ENCODE results near the gene UBASH3B.

Gene UBASH3B

GRCh38 chr11:122749005-122749687 is 93.6 kb downstream of the UBASH3B start:
- DNase-seq (ENCODE audit: low read depth in 2 of 2): peak; percentile 87 to 98
- no peak overlapping the region for H3K4me3 ChIP-seq (replicated peaks in 1 of 2; ENCODE audit: low read depth in 2 of 2, low read length in 2 of 2)
- TF ChIP-seq, protein P1, sequence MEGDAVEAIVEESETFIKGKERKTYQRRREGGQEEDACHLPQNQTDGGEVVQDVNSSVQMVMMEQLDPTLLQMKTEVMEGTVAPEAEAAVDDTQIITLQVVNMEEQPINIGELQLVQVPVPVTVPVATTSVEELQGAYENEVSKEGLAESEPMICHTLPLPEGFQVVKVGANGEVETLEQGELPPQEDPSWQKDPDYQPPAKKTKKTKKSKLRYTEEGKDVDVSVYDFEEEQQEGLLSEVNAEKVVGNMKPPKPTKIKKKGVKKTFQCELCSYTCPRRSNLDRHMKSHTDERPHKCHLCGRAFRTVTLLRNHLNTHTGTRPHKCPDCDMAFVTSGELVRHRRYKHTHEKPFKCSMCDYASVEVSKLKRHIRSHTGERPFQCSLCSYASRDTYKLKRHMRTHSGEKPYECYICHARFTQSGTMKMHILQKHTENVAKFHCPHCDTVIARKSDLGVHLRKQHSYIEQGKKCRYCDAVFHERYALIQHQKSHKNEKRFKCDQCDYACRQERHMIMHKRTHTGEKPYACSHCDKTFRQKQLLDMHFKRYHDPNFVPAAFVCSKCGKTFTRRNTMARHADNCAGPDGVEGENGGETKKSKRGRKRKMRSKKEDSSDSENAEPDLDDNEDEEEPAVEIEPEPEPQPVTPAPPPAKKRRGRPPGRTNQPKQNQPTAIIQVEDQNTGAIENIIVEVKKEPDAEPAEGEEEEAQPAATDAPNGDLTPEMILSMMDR (IDR thresholded peaks at IDR 0.05; ENCODE audit: low read depth, low read length): no peak

GRCh38 chr11:122750049-122750448 is 94.5 kb downstream of the UBASH3B start:
- TF ChIP-seq, protein P1 (IDR thresholded peaks at IDR 0.05; ENCODE audit: low read depth, low read length): no peak
- H3K4me3 ChIP-seq (replicated peaks in 1 of 2; ENCODE audit: low read depth in 2 of 2, low read length in 2 of 2): no peak overlapping the region
- no peak for DNase-seq (ENCODE audit: low read depth in 2 of 2)

DNA sequence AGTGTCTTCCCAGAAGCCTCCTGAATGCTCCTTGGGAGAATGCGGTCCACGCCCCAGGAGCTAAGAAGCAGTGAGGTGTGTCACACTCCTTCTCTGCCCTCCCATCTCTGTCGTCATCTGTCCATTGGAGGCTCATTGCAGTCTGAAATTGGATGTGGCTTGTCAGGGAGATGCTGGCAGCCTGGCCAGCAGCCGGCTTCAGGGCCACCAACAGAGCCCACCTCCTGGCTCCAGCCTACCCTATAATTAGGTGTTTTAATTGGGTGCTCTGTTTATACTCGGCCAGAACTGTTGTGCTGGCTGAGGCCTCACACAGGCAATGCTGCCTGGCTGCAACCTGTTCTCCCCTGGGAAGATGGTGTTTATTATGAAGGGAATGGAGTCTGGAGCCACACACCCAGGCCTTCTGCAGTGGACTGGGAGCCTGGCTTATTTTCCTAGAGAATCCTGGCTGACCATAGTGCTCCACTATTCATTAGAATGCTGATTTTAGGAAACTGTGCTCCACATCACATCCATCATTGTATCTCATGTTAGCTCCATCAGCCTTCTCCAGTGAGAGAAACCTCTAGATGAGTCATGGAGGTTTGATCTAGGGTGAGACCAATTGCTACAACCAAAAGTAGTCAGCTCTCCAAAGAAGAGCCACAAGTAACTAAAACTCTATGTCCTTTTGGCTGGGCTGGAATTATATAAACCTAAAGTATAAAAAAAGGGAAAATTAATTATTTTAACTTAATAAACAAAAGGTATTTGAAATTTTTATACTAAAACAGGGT is 96.0 kb downstream of the UBASH3B start:
- TF ChIP-seq, protein P1 (IDR thresholded peaks at IDR 0.05; ENCODE audit: low read depth, low read length): no peak
- peak in 1 of 2 donors; percentile 57 for DNase-seq (ENCODE audit: low read depth in 2 of 2)
- no peak overlapping the region for H3K4me3 ChIP-seq (replicated peaks in 1 of 2; ENCODE audit: low read depth in 2 of 2, low read length in 2 of 2)

GRCh38 chr11:122754028-122754427 is 98.5 kb downstream of the UBASH3B start:
- TF ChIP-seq, protein P1 (IDR thresholded peaks at IDR 0.05; ENCODE audit: low read depth, low read length): no peak
- no peak overlapping the region for H3K4me3 ChIP-seq (replicated peaks in 1 of 2; ENCODE audit: low read depth in 2 of 2, low read length in 2 of 2)
- DNase-seq (ENCODE audit: low read depth in 2 of 2): no peak

DNA sequence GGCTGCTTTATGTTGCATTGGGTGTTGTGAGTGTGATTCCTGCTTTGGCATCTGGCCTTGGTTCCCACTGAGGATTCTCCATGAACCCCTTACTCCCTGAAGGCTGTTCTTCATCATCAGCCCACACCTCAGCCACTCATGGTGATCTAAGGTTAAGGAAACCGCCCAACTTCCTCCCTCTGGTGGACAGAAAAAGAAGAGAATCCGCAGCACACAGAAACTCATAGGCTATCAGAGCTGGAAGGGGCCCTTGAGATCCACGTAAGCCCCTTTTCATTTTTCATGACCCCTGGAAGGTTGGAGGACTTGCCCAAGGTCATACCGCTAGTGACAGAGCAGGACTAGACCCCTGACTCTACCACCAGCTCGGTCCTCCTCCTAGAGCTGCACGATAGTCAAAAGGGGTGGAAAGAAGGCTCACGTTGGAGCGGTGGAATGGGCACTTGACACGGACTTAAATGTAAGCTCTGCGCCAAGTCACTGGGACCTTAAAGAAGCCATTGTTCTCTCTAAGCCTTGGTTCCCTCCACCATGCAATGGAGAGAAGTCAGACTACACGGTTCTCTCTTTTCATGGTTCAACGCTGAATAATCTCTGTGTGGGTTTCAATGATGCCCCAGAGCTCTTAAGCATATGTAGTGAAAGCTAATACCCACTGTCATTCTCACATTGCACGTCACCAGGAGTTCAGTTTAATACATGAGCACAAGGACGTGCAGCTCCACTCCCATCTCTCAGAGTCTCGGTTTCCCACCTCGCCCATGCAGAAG is 99.2 kb downstream of the UBASH3B start:
- TF ChIP-seq, protein P1 (IDR thresholded peaks at IDR 0.05; ENCODE audit: low read depth, low read length): peak; percentile 17
- no peak for DNase-seq (ENCODE audit: low read depth in 2 of 2)
- H3K4me3 ChIP-seq (replicated peaks in 1 of 2; ENCODE audit: low read depth in 2 of 2, low read length in 2 of 2): no peak overlapping the region

DNA sequence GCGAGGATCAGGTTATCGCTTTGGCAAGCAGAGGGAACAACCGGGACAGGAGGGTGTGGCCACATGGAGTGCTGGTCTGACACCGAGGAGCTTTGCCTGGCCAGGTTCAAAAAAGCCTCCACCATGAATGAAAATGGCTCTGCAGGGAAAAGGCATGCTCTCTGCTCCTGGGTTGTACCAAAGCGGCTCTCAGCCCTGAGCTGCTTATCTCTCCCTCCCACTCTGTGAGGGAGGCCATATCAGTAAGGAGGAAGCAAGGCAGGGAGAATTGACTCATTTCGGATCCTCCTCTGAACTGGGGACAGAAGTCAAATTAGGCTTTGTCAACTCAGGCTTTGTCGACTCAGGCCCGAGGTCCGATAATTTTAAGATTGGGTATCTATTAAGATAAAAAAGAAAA is 99.9 kb downstream of the UBASH3B start:
- TF ChIP-seq, protein P1 (IDR thresholded peaks at IDR 0.05; ENCODE audit: low read depth, low read length): no peak
- H3K4me3 ChIP-seq (replicated peaks in 1 of 2; ENCODE audit: low read depth in 2 of 2, low read length in 2 of 2): no peak overlapping the region
- peak in 1 of 2 donors; percentile 50 for DNase-seq (ENCODE audit: low read depth in 2 of 2)

All from cardiac fibroblast (primary cell).